K562 (cell line): Measurements from ENCODE around the gene CUEDC2. TPM values are rescaled to one million over a fixed set of nuclear protein-coding genes. Genes with fewer than 3 reads are reported as not detected.

Experiments
- ATAC-seq: fragments of 200-7000 bp; cut with Tn5 transposase; 3 replicates; pipeline ENCODE4 v1.9.1; 2020; ENCODE audit warnings: moderate library complexity
- BruUV-seq: library from RNA; stranded (reverse); fragments of 400-500 nt; replicated peaks from 2 replicates; lab custom pipeline; 2021; lab: Mats Ljungman, UMichigan
- CTCF ChIA-PET: fragments of 300-600 bp; formaldehyde crosslinking; extraction: SDS; loops from one replicate; lab custom pipeline; 2021; ENCODE audit warnings: low intra/inter-chr PET ratio; lab: Yijun Ruan, JAX
- POLR2A ChIA-PET: fragments of 300-600, 350-650 bp; sonication (Branson Sonifier 250); formaldehyde crosslinking; extraction: SDS; loops from one replicate; lab custom pipeline; 2021; ENCODE audit warnings: antibody characterized with exemption, inconsistent platforms; lab: Yijun Ruan, JAX
- DNase-seq, 4 experiments: peaks; one replicate each; pipeline versions ENCODE4 v3.0.0 to v3.0.0-alpha.2; 2011 to 2018; ENCODE audit warnings: low spot score in 3 of 4, mixed read lengths in 3 of 4; ENCODE audit errors: extremely low read depth in 1 of 4
- FAIRE-seq: peaks from 2 replicates; lab custom pipeline; 2011; peaks lifted over from hg19 to GRCh38; lab: Jason Lieb, UNC
- H2AFZ ChIP-seq: 2 replicates; pipeline ENCODE4 v1.6.0; 2011; ENCODE audit warnings: low read depth, low read length, control low read depth, inconsistent platforms
- H3K27ac ChIP-seq: fragments of 200-600 bp; 3 replicates; pipeline ENCODE4 v1.8.0; 2011; ENCODE audit warnings: low read depth, mild to moderate bottlenecking, control low read depth, inconsistent platforms, low read length, moderate library complexity, mixed read lengths; ENCODE audit errors: extremely low read depth
- H3K27me3 ChIP-seq, 2 experiments: fragments of 300-600 bp in 1 of 2; 2 replicates in 1 of 2; 3 replicates in 1 of 2; pipeline versions ENCODE4 v1.6.0 to v1.8.0; 2011; ENCODE audit warnings: inconsistent platforms in 2 of 2, low read length in 2 of 2, mild to moderate bottlenecking in 1 of 2, mixed read lengths in 1 of 2, moderate library complexity in 1 of 2; ENCODE audit not compliant: control insufficient read depth in 2 of 2, insufficient read depth in 2 of 2
- H3K36me3 ChIP-seq: fragments of 300-600 bp; 3 replicates; pipeline ENCODE4 v1.8.0; 2011; ENCODE audit warnings: mild to moderate bottlenecking, low read length, inconsistent platforms; ENCODE audit not compliant: control insufficient read depth, insufficient read depth
- H3K4me1 ChIP-seq, 2 experiments: fragments of 200-600 bp in 1 of 2; replicated peaks in 1 of 2; 2 replicates in 1 of 2; 3 replicates in 1 of 2; pipeline versions ENCODE4 v1.5.1 to v1.8.0; 2011; ENCODE audit warnings: inconsistent platforms in 2 of 2, low read length in 2 of 2, mild to moderate bottlenecking in 1 of 2, mixed read lengths in 1 of 2, moderate library complexity in 1 of 2; ENCODE audit not compliant: control insufficient read depth in 2 of 2, insufficient read depth in 2 of 2
- H3K4me2 ChIP-seq: 2 replicates; pipeline ENCODE4 v1.6.1; 2011; ENCODE audit warnings: low read length, control low read depth, inconsistent platforms, mixed read lengths; ENCODE audit not compliant: insufficient read depth
- H3K4me3 ChIP-seq: fragments of 200-600 bp; sonication (generic), shearing (Covaris generic); 2 replicates; pipeline ENCODE4 v1.5.1; 2016; ENCODE audit warnings: control low read depth, inconsistent platforms
- H3K79me2 ChIP-seq: fragments of 200-600 bp; 3 replicates; pipeline ENCODE4 v1.8.0; 2011; ENCODE audit warnings: low read length, inconsistent platforms; ENCODE audit not compliant: control insufficient read depth, insufficient read depth
- H3K9ac ChIP-seq, 2 experiments: 2 replicates each; pipeline versions ENCODE4 v1.6.0 to v1.6.1; 2011; ENCODE audit warnings: low read depth in 2 of 2, low read length in 2 of 2, control low read depth in 1 of 2, inconsistent platforms in 1 of 2, mild to moderate bottlenecking in 1 of 2, mixed read lengths in 1 of 2; ENCODE audit not compliant: insufficient read depth in 1 of 2
- H3K9me1 ChIP-seq: one replicate; pipeline ENCODE4 v1.6.0; 2011; ENCODE audit warnings: inconsistent platforms, mild to moderate bottlenecking, low read length, moderate library complexity; ENCODE audit not compliant: control insufficient read depth, insufficient read depth
- H3K9me3 ChIP-seq: replicated peaks from 2 replicates; pipeline ENCODE4 v1.5.1; 2011; ENCODE audit warnings: low read depth, low read length, inconsistent platforms; ENCODE audit not compliant: control insufficient read depth, insufficient read depth
- H4K20me1 ChIP-seq: replicated peaks from 2 replicates; pipeline ENCODE4 v1.6.1; 2011; ENCODE audit warnings: low read length, inconsistent platforms, mixed read lengths; ENCODE audit not compliant: control insufficient read depth, insufficient read depth
- CBX2 ChIP-seq: fragments of 200-600 bp; sonication (generic); IDR thresholded peaks from one replicate; pipeline ENCODE4 v1.6.1; 2012; ENCODE audit warnings: mild to moderate bottlenecking, low read length, inconsistent platforms; ENCODE audit not compliant: insufficient read depth, poor library complexity, severe bottlenecking
- CHD4 ChIP-seq: fragments of 200-600 bp; sonication (generic); IDR thresholded peaks from 3 replicates; pipeline ENCODE4 v1.6.1; 2012; ENCODE audit warnings: low read depth, mild to moderate bottlenecking, mixed read lengths, low read length, inconsistent platforms; ENCODE audit not compliant: insufficient read depth, insufficient replicate concordance, poor library complexity, severe bottlenecking
- CTCFL ChIP-seq: IDR thresholded peaks from 2 replicates; pipeline ENCODE4 v1.6.1; 2011; ENCODE audit warnings: borderline replicate concordance, low read depth, mild to moderate bottlenecking, moderate library complexity, low read length; ENCODE audit not compliant: insufficient read depth, poor library complexity, severe bottlenecking
- ELF4 ChIP-seq: fragments of 450-650 bp; formaldehyde crosslinking; IDR thresholded peaks from 2 replicates; pipeline ENCODE4 v1.4.0; 2022; ENCODE audit warnings: missing genetic modification characterization
- RUNX1 ChIP-seq: sonication (generic); IDR thresholded peaks from 2 replicates; pipeline ENCODE4 v1.6.1; 2016; ENCODE audit warnings: antibody characterized with exemption, low read depth
- TAF7 ChIP-seq: fragments of 450-650 bp; IDR thresholded peaks from 2 replicates; pipeline ENCODE4 v1.6.1; 2016; ENCODE audit warnings: missing genetic modification characterization, missing compliant biosample characterization
- TEAD2 ChIP-seq: fragments of 450-650 bp; IDR thresholded peaks from 2 replicates; pipeline ENCODE4 v1.6.1; 2016; ENCODE audit warnings: missing genetic modification characterization, control low read depth, missing compliant biosample characterization
- WGBS: fragments of 100-300 bp; shearing (Covaris generic); methylation state at CpG from one replicate; pipeline ENCODE4 v1.1.6; 2016; ENCODE audit warnings: low coverage, mixed read lengths; ENCODE audit not compliant: insufficient coverage; ENCODE audit errors: missing lambda C conversion rate; 5-methylcytosine and 5-hydroxymethylcytosine counted together
- in situ Hi-C: fragments of 300-500 bp; cut with MboI; formaldehyde crosslinking; loops from 4 replicates; pipeline ENCODE4 v1.15.0; 2018; ENCODE audit warnings: inconsistent platforms, mixed read lengths
- intact Hi-C: fragments of 100-400 bp; cut with micrococcal nuclease; formaldehyde crosslinking; loops from 2 replicates; pipeline ENCODE4 v1.14.2; 2022
- polyA plus RNA-seq, 8 experiments: library from polyadenylated mRNA; depleted of rRNA in 4 of 8; stranded (reverse) in 5 of 8; unstranded in 3 of 8; fragments of >200 nt; fragmentation: Nextera tagmentation in 2 of 8; fragmentation: Illumina TruSeq in 1 of 8; extraction: Ambion mirVana in 2 of 8; extraction: Trizol in 1 of 8; gene quantifications; 2 replicates each; pipeline versions ENCODE4 v1.2.1 to v1.2.3, GENCODE V29; 2011 to 2014; ENCODE audit warnings: inconsistent platforms in 1 of 8, missing spikeins in 1 of 8
- total RNA-seq, 7 experiments: library from RNA; depleted of rRNA in 6 of 7; stranded (reverse); fragments of >200 nt in 6 of 7; fragmentation: Illumina TruSeq in 2 of 7; extraction: Trizol in 2 of 7; gene quantifications; 2 replicates each; pipeline versions ENCODE4 v1.2.1 to v1.2.3, GENCODE V29; 2011 to 2021; ENCODE audit warnings: low replicate concordance in 1 of 7
- TF ChIP-seq, protein P1 (sequence below): sonication (generic); formaldehyde crosslinking; IDR thresholded peaks from 2 replicates; pipeline ENCODE4 v1.8.1; 2023; ENCODE audit warnings: mild to moderate bottlenecking, missing genetic modification reagents
- TF ChIP-seq, protein P2 (sequence below): sonication (generic); formaldehyde crosslinking; IDR thresholded peaks from 2 replicates; pipeline ENCODE4 v1.8.1; 2023; ENCODE audit warnings: mild to moderate bottlenecking, missing genetic modification reagents

The CUEDC2 gene
- total and polyA plus RNA-seq, 9 of the 15 experiments (the other 6 are each of a cell fraction or from before 2014, with no cell fraction given) = 8.5 to 48.9 (median 27.4) TPM

- peak; percentile 79 for TF ChIP-seq CTCFL
- TF ChIP-seq RUNX1 = no peak
- no peak for TF ChIP-seq ELF4
- TF ChIP-seq, all 486 proteins: peak for 4
These were observed 48.3 kb downstream of the CUEDC2 start (continued) for GRCh38 chr10:102384053-102384452.

- BruUV-seq = no TSS peak
- ATAC-seq (no peak), DNase-seq (no peak), FAIRE-seq (no peak)
- Histone ChIP-seq H3K4me3 (no peak overlapping the region), H3K36me3 (peaks cover 28% of the 10 kb centered on the region; the same call in 2 of the 3 replicates), H3K9ac (no peak overlapping the region), H3K27ac (no peak overlapping the region), H3K9me1 (no peaks in the 10 kb centered on the region), H3K4me1 (peaks cover 0 to 3% of the 10 kb centered on the region in 2 experiments; a peak in 2 of 5 replicates), H3K4me2 (no peak overlapping the region), H3K27me3 (no peaks in the 10 kb centered on the region), H3K9me3 (no peaks in the 10 kb centered on the region), H2AFZ (no peak overlapping the region), H4K20me1 (no peaks in the 10 kb centered on the region), H3K79me2 (no peaks in the 10 kb centered on the region)
- in situ Hi-C loops (loop anchor here (25.0 kb wide), 1 partner anchor 204 kb away; no protein-coding TSS in a partner anchor), intact Hi-C loops (no loop called here)
- 0% methylated on average over 1 of the region's 8 CpGs for WGBS
- ChIA-PET CTCF (no interaction called here), POLR2A (interaction anchor here (1.0 kb wide), 1 partner anchor 10 kb away, joined by 3 read pairs; no protein-coding TSS in a partner anchor)
- no peak for TF ChIP-seq CBX2
- TF ChIP-seq, protein P1, sequence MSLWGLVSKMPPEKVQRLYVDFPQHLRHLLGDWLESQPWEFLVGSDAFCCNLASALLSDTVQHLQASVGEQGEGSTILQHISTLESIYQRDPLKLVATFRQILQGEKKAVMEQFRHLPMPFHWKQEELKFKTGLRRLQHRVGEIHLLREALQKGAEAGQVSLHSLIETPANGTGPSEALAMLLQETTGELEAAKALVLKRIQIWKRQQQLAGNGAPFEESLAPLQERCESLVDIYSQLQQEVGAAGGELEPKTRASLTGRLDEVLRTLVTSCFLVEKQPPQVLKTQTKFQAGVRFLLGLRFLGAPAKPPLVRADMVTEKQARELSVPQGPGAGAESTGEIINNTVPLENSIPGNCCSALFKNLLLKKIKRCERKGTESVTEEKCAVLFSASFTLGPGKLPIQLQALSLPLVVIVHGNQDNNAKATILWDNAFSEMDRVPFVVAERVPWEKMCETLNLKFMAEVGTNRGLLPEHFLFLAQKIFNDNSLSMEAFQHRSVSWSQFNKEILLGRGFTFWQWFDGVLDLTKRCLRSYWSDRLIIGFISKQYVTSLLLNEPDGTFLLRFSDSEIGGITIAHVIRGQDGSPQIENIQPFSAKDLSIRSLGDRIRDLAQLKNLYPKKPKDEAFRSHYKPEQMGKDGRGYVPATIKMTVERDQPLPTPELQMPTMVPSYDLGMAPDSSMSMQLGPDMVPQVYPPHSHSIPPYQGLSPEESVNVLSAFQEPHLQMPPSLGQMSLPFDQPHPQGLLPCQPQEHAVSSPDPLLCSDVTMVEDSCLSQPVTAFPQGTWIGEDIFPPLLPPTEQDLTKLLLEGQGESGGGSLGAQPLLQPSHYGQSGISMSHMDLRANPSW (CRISPR knock-in tag) = no peak
- TF ChIP-seq TAF7 (tag) = no peak
- no peak for TF ChIP-seq CHD4
- TF ChIP-seq TEAD2 (tag) = no peak
- TF ChIP-seq, protein P2, sequence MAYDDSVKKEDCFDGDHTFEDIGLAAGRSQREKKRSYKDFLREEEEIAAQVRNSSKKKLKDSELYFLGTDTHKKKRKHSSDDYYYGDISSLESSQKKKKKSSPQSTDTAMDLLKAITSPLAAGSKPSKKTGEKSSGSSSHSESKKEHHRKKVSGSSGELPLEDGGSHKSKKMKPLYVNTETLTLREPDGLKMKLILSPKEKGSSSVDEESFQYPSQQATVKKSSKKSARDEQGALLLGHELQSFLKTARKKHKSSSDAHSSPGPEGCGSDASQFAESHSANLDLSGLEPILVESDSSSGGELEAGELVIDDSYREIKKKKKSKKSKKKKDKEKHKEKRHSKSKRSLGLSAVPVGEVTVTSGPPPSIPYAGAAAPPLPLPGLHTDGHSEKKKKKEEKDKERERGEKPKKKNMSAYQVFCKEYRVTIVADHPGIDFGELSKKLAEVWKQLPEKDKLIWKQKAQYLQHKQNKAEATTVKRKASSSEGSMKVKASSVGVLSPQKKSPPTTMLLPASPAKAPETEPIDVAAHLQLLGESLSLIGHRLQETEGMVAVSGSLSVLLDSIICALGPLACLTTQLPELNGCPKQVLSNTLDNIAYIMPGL (CRISPR knock-in tag) = no peak
These were observed 49.5 kb downstream of the CUEDC2 start for GRCh38 chr10:102382871-102383270.
